Fibroblast of lung (primary cell): Measurements from ENCODE around the gene DPH6. TPM values are rescaled to one million over a fixed set of nuclear protein-coding genes. Genes with fewer than 3 reads are reported as not detected.

ENCODE experiments used
- DNase-seq, 2 donors: peaks; one replicate each; pipeline versions ENCODE4 v3.0.0 to v3.0.0-alpha.2; 2010; ENCODE audit warnings: low read depth in 2 of 2
- H2AFZ ChIP-seq: 2 replicates; pipeline ENCODE4 v1.5.1; 2012; ENCODE audit warnings: low read length, control low read depth, inconsistent platforms
- H3K27ac ChIP-seq: 2 replicates; pipeline ENCODE4 v1.5.1; 2011; ENCODE audit warnings: low read length, control low read depth; ENCODE audit not compliant: insufficient read depth
- H3K27me3 ChIP-seq: 2 replicates; pipeline ENCODE4 v1.5.1; 2011; ENCODE audit warnings: mild to moderate bottlenecking, low read length; ENCODE audit not compliant: control insufficient read depth, insufficient read depth
- H3K36me3 ChIP-seq: 2 replicates; pipeline ENCODE4 v1.5.1; 2011; ENCODE audit warnings: low read length; ENCODE audit not compliant: control insufficient read depth, insufficient read depth
- H3K4me1 ChIP-seq: 2 replicates; pipeline ENCODE4 v1.5.1; 2011; ENCODE audit warnings: low read length; ENCODE audit not compliant: control insufficient read depth, insufficient read depth; ENCODE audit errors: extremely low read depth
- H3K4me2 ChIP-seq: 2 replicates; pipeline ENCODE4 v1.5.1; 2011; ENCODE audit warnings: low read length, control low read depth; ENCODE audit not compliant: insufficient read depth; ENCODE audit errors: extremely low read depth
- H3K4me3 ChIP-seq, 4 experiments: fragments of 200-600 bp in 1 of 4; sonication (generic) in 1 of 4; replicated peaks in 1 of 4; 2 replicates each; pipeline ENCODE4 v1.5.1; 2011 to 2016; ENCODE audit warnings: low read length in 4 of 4, low read depth in 3 of 4, mild to moderate bottlenecking in 3 of 4, control low read depth in 2 of 4, inconsistent platforms in 1 of 4, mixed read lengths in 1 of 4; ENCODE audit not compliant: insufficient read depth in 1 of 4; ENCODE audit errors: control extremely low read depth in 1 of 4
- H3K79me2 ChIP-seq: 2 replicates; pipeline ENCODE4 v1.5.1; 2012; ENCODE audit warnings: mild to moderate bottlenecking, low read length, inconsistent platforms; ENCODE audit not compliant: control insufficient read depth, insufficient read depth
- H3K9ac ChIP-seq: 2 replicates; pipeline ENCODE4 v1.5.1; 2011; ENCODE audit warnings: mild to moderate bottlenecking, low read length, control low read depth; ENCODE audit not compliant: insufficient read depth
- H3K9me3 ChIP-seq: 2 replicates; pipeline ENCODE4 v1.5.1; 2012; ENCODE audit warnings: low read depth, low read length; ENCODE audit not compliant: control insufficient read depth, insufficient read depth
- H4K20me1 ChIP-seq: 2 replicates; pipeline ENCODE4 v1.5.1; 2011; ENCODE audit warnings: low read length; ENCODE audit not compliant: control insufficient read depth, insufficient read depth; ENCODE audit errors: extremely low read depth
- EZH2 ChIP-seq: IDR thresholded peaks from 2 replicates; pipeline ENCODE4 v1.5.1; 2012; ENCODE audit warnings: low read length, control low read depth, mild to moderate bottlenecking; ENCODE audit errors: missing control alignments
- polyA plus RNA-seq, 2 donors: library from polyadenylated mRNA; depleted of rRNA in 1 of 2; stranded (reverse) in 1 of 2; unstranded in 1 of 2; fragments of >200 nt; gene quantifications; 2 replicates each; pipeline ENCODE4 v1.2.1, GENCODE V29; 2011 to 2012; ENCODE audit warnings: missing spikeins in 1 of 2
- total RNA-seq: library from RNA; depleted of rRNA; stranded (reverse); fragments of >200 nt; gene quantifications from 2 replicates; pipeline ENCODE4 v1.2.1, GENCODE V29; 2014
- TF ChIP-seq, protein P1 (sequence below), 2 donors: IDR thresholded peaks in 1 of 2; conservative IDR thresholded peaks in 1 of 2; 1 replicate in 1 of 2; 2 replicates in 1 of 2; pipeline ENCODE4 v1.5.1; 2011 to 2012; ENCODE audit warnings: low read length in 2 of 2, control low read depth in 1 of 2, inconsistent platforms in 1 of 2, low read depth in 1 of 2, mild to moderate bottlenecking in 1 of 2

DPH6 gene
- total and polyA plus RNA-seq, 2 donors (not counting 1 experiment from before 2014, with no cell fraction given), result 9.7 to 13.5 TPM

DNA sequence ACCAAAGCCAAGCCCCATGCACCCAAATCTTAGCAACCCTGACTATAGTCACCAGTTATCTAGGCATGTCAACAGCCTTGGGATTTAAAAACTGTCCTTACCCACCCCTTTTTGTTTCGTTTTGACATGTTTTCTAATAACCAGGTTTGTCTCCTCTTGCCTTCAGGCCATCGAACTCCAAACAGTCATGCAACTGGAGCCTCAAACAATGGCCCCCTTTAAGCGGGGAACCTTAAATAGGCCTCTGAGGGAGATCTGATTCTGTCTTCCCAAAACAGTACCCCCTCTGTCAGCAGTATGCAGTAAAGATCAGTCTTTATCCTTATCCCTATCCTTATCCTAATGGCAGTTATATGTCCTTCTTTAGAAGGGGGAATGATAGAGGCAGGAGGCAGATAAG is 105.7 kb downstream of the DPH6 start:
- H3K9me3 ChIP-seq, result no peaks in the 10 kb centered on the region
- H3K27me3 ChIP-seq, result no peaks in the 10 kb centered on the region
- H2AFZ ChIP-seq, result no peak overlapping the region
- no peak overlapping the region for H3K9ac ChIP-seq
- no peaks in the 10 kb centered on the region for H3K36me3 ChIP-seq
- no peaks in the 10 kb centered on the region for H3K4me1 ChIP-seq
- no peaks in the 10 kb centered on the region for H3K79me2 ChIP-seq
- no peak overlapping the region for H3K4me2 ChIP-seq
- H3K4me3 ChIP-seq, result no peak overlapping the region
- TF ChIP-seq, protein P1, sequence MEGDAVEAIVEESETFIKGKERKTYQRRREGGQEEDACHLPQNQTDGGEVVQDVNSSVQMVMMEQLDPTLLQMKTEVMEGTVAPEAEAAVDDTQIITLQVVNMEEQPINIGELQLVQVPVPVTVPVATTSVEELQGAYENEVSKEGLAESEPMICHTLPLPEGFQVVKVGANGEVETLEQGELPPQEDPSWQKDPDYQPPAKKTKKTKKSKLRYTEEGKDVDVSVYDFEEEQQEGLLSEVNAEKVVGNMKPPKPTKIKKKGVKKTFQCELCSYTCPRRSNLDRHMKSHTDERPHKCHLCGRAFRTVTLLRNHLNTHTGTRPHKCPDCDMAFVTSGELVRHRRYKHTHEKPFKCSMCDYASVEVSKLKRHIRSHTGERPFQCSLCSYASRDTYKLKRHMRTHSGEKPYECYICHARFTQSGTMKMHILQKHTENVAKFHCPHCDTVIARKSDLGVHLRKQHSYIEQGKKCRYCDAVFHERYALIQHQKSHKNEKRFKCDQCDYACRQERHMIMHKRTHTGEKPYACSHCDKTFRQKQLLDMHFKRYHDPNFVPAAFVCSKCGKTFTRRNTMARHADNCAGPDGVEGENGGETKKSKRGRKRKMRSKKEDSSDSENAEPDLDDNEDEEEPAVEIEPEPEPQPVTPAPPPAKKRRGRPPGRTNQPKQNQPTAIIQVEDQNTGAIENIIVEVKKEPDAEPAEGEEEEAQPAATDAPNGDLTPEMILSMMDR (conservative IDR thresholded peaks at IDR 0.05 in 1 of 2, IDR thresholded peaks at IDR 0.05 in 1 of 2; ENCODE audit: low read depth in 1 of 2, low read length in 2 of 2), result no peak
- no peak for TF ChIP-seq EZH2
- no peaks in the 10 kb centered on the region for H4K20me1 ChIP-seq
- DNase-seq, result no peak
- no peak overlapping the region for H3K27ac ChIP-seq

DNA sequence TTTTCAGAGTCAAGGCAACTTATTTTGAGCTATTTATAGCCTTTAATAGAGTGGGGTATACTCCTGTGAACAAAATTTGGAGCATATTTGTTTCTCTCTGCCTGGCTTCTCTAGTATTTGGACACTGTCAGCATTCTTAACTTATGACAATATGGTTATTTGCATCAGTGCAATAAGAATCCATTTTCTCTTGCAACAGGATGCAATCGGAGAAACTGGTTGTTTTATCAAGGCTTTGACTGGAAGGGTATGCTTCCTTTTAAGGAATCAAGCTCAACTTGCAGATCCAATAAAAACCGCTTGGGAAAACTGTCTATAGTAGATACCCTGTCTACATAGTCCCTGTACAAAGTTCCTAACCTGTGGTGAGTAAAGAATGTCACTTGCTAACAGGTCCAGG is 106.7 kb downstream of the DPH6 start:
- H3K27ac ChIP-seq, result no peak overlapping the region
- no peaks in the 10 kb centered on the region for H3K4me1 ChIP-seq
- H3K4me2 ChIP-seq, result no peak overlapping the region
- DNase-seq, result peak; percentile 87 to 96
- H4K20me1 ChIP-seq, result no peaks in the 10 kb centered on the region
- no peaks in the 10 kb centered on the region for H3K79me2 ChIP-seq
- H2AFZ ChIP-seq, result no peak overlapping the region
- H3K27me3 ChIP-seq, result no peaks in the 10 kb centered on the region
- no peak overlapping the region for H3K9ac ChIP-seq
- H3K4me3 ChIP-seq, result no peak overlapping the region
- no peak for TF ChIP-seq EZH2
- no peaks in the 10 kb centered on the region for H3K9me3 ChIP-seq
- H3K36me3 ChIP-seq, result no peaks in the 10 kb centered on the region

DNA sequence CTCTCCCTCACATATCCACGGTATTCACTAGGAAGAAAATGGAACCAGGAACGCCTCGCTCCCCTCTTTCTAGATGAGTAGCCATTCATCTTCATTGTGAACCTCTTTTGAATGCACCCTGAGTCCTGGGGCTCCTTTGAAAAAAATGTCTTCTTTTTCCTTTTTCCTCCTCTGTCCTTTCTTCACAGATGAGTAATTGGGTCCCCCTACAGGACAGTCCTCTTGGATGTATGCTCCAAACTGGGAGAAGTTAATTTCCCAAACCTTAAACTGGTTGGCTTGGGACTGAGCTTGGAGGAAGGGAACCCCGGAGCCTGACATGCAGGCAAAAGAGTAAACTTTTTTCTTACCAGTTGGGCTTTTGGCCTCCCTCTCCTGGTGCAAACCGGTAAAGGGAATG is 108.8 kb downstream of the DPH6 start:
- Histone ChIP-seq H3K27ac (no peak overlapping the region), H3K79me2 (no peaks in the 10 kb centered on the region), H3K4me2 (no peak overlapping the region), H2AFZ (no peak overlapping the region), H4K20me1 (no peaks in the 10 kb centered on the region), H3K36me3 (no peaks in the 10 kb centered on the region), H3K4me3 (no peak overlapping the region), H3K4me1 (no peaks in the 10 kb centered on the region), H3K27me3 (no peaks in the 10 kb centered on the region), H3K9ac (no peak overlapping the region), H3K9me3 (no peaks in the 10 kb centered on the region)
- TF ChIP-seq EZH2, result no peak
- TF ChIP-seq, protein P1 (conservative IDR thresholded peaks at IDR 0.05 in 1 of 2, IDR thresholded peaks at IDR 0.05 in 1 of 2; ENCODE audit: low read depth in 1 of 2, low read length in 2 of 2), result peak in 1 of 2 donors; percentile 5
- peak; percentile 27 to 32 for DNase-seq
